ENCODE measurements around the gene AASS.
"Not testable (repeated sequence)": the region's sequence is repeated elsewhere in the genome, so short reads cannot be mapped to it uniquely, and the experiment has no call there.

The AASS gene

GRCh38 chr7:122143751-122144711 is at the start of gene AASS:
AASS (minus strand) TSS chr7:122144249; CDS start chr7:122133726, 10,523 bp downstream.
- DNase-seq, result peak; percentile 96
- in situ Hi-C loops (cut with MboI; ENCODE audit: low pct_unique_long_range_greater_than_20kb, low sequenced_read_pairs), result no loop called here

GRCh38 chr7:122188785-122189184 is 44.7 kb upstream of the AASS start:
- no peak for DNase-seq
- in situ Hi-C loops (cut with MboI; ENCODE audit: low pct_unique_long_range_greater_than_20kb, low sequenced_read_pairs), result no loop called here

- DNase-seq, result no peak
- in situ Hi-C loops (cut with MboI; ENCODE audit: low pct_unique_long_range_greater_than_20kb, low sequenced_read_pairs), result no loop called here
Observed at GRCh38 chr7:122183106-122183505, 39.1 kb upstream of the AASS start.

GRCh38 chr7:122182081-122182480 is 38.0 kb upstream of the AASS start:
- no peak for DNase-seq
- in situ Hi-C loops (cut with MboI; ENCODE audit: low pct_unique_long_range_greater_than_20kb, low sequenced_read_pairs), result no loop called here

- in situ Hi-C loops (cut with MboI; ENCODE audit: low pct_unique_long_range_greater_than_20kb, low sequenced_read_pairs), result not testable (repeated sequence)
Observed at GRCh38 chr7:122172144-122172543, 28.1 kb upstream of the AASS start.

GRCh38 chr7:122166740-122167139 is 22.7 kb upstream of the AASS start:
- in situ Hi-C loops (cut with MboI; ENCODE audit: low pct_unique_long_range_greater_than_20kb, low sequenced_read_pairs), result no loop called here
- no peak for DNase-seq

More at GRCh38 chr7:122172144-122172543, 28.1 kb upstream of the AASS start:
- not testable (repeated sequence) for DNase-seq

GRCh38 chr7:122166275-122166674 is 22.2 kb upstream of the AASS start:
- in situ Hi-C loops (cut with MboI; ENCODE audit: low pct_unique_long_range_greater_than_20kb, low sequenced_read_pairs), result no loop called here
- DNase-seq, result no peak

GRCh38 chr7:122161628-122162027 is 17.6 kb upstream of the AASS start:
- DNase-seq, result no peak
- in situ Hi-C loops (cut with MboI; ENCODE audit: low pct_unique_long_range_greater_than_20kb, low sequenced_read_pairs), result no loop called here

GRCh38 chr7:122155566-122155965 is 11.5 kb upstream of the AASS start:
- DNase-seq, result no peak
- in situ Hi-C loops (cut with MboI; ENCODE audit: low pct_unique_long_range_greater_than_20kb, low sequenced_read_pairs), result no loop called here

- no peak for DNase-seq
- in situ Hi-C loops (cut with MboI; ENCODE audit: low pct_unique_long_range_greater_than_20kb, low sequenced_read_pairs), result no loop called here
Observed at GRCh38 chr7:122148878-122149277, 4.8 kb upstream of the AASS start.

GRCh38 chr7:122148081-122148480 is 4.0 kb upstream of the AASS start:
- in situ Hi-C loops (cut with MboI; ENCODE audit: low pct_unique_long_range_greater_than_20kb, low sequenced_read_pairs), result no loop called here
- no peak for DNase-seq

GRCh38 chr7:122145937-122146645 is 2.0 kb upstream of the AASS start:
- in situ Hi-C loops (cut with MboI; ENCODE audit: low pct_unique_long_range_greater_than_20kb, low sequenced_read_pairs), result no loop called here
- DNase-seq, result peak; percentile 4

- no peak for DNase-seq
- in situ Hi-C loops (cut with MboI; ENCODE audit: low pct_unique_long_range_greater_than_20kb, low sequenced_read_pairs), result no loop called here
Observed at GRCh38 chr7:122143376-122143750, 686 bp downstream of the AASS start.

GRCh38 chr7:122140918-122141317 is 3.1 kb downstream of the AASS start:
- DNase-seq, result no peak
- in situ Hi-C loops (cut with MboI; ENCODE audit: low pct_unique_long_range_greater_than_20kb, low sequenced_read_pairs), result no loop called here

GRCh38 chr7:122137251-122138077 is 6.6 kb downstream of the AASS start:
- DNase-seq, result peak; percentile 28
- in situ Hi-C loops (cut with MboI; ENCODE audit: low pct_unique_long_range_greater_than_20kb, low sequenced_read_pairs), result no loop called here

GRCh38 chr7:122136639-122137245 is 7.3 kb downstream of the AASS start:
- in situ Hi-C loops (cut with MboI; ENCODE audit: low pct_unique_long_range_greater_than_20kb, low sequenced_read_pairs), result no loop called here

GRCh38 chr7:122136078-122136477 is 8.0 kb downstream of the AASS start:
- DNase-seq, result no peak
- in situ Hi-C loops (cut with MboI; ENCODE audit: low pct_unique_long_range_greater_than_20kb, low sequenced_read_pairs), result no loop called here

More at GRCh38 chr7:122136639-122137245, 7.3 kb downstream of the AASS start:
- peak; percentile 15 for DNase-seq

- no peak for DNase-seq
- in situ Hi-C loops (cut with MboI; ENCODE audit: low pct_unique_long_range_greater_than_20kb, low sequenced_read_pairs), result no loop called here
Observed at GRCh38 chr7:122135275-122135674, 8.8 kb downstream of the AASS start.

GRCh38 chr7:122134793-122135192 is 9.3 kb downstream of the AASS start:
- in situ Hi-C loops (cut with MboI; ENCODE audit: low pct_unique_long_range_greater_than_20kb, low sequenced_read_pairs), result not testable (repeated sequence)

More at GRCh38 chr7:122134793-122135192, 9.3 kb downstream of the AASS start:
- DNase-seq, result not testable (repeated sequence)
